Activated B cell treated with CpG ODN at 0.5 μM for 24 hours (primary cell): Measurements from ENCODE around the gene STK24. TPM values are rescaled to one million over a fixed set of nuclear protein-coding genes. Genes with fewer than 3 reads are reported as not detected.

Experiments
- ATAC-seq: fragments of 200-7000 bp; cut with Tn5 transposase; one replicate; pipeline ENCODE4 v1.10.0; 2021; ENCODE audit warnings: low read depth, mild to moderate bottlenecking, moderate library complexity
- CTCF ChIA-PET: fragments of 350-600 bp; sonication (Branson Sonifier 250); formaldehyde crosslinking; loops from one replicate; lab custom pipeline; 2021; ENCODE audit warnings: antibody characterized with exemption; lab: Charles Lee
- POLR2A ChIA-PET: fragments of 350-600 bp; sonication (Branson Sonifier 250); formaldehyde crosslinking; loops from one replicate; lab custom pipeline; 2021; ENCODE audit warnings: antibody characterized with exemption; lab: Charles Lee
- DNase-seq: peaks from one replicate; pipeline ENCODE4 v3.0.0; 2022
- H3K27ac Mint-ChIP-seq: one replicate; pipeline ENCODE4 v1.8.0; 2020; ENCODE audit warnings: mixed read lengths
- H3K27me3 Mint-ChIP-seq: one replicate; pipeline ENCODE4 v1.8.0; 2021; ENCODE audit warnings: mixed read lengths
- H3K36me3 Mint-ChIP-seq: one replicate; pipeline ENCODE4 v1.8.0; 2021; ENCODE audit warnings: low read depth, mixed read lengths
- H3K4me1 Mint-ChIP-seq: one replicate; pipeline ENCODE4 v1.8.0; 2021; ENCODE audit warnings: mixed read lengths
- H3K4me3 Mint-ChIP-seq: one replicate; pipeline ENCODE4 v1.8.0; 2020; ENCODE audit warnings: mild to moderate bottlenecking, mixed read lengths
- H3K9me3 Mint-ChIP-seq: one replicate; pipeline ENCODE4 v1.8.0; 2020; ENCODE audit warnings: mixed read lengths
- CTCF ChIP-seq: fragments of 200-600 bp; IDR thresholded peaks from one replicate; pipeline ENCODE4 v1.8.0; 2022; ENCODE audit warnings: antibody characterized with exemption, mild to moderate bottlenecking
- intact Hi-C: fragments of 100-400 bp; cut with micrococcal nuclease; formaldehyde crosslinking; loops from one replicate; pipeline ENCODE4 v1.15.1; 2024
- total RNA-seq: library from RNA; stranded (reverse); gene quantifications from 2 replicates; pipeline ENCODE4 v1.2.3, GENCODE V29; 2022

Gene STK24
- total RNA-seq, 1 donor from 2014 or later: 84.8 TPM

GRCh38 chr13:98546402-98546801, 30.5 kb downstream of the STK24 start:
- peaks cover 85% of the 10 kb centered on the region for H3K4me1 Mint-ChIP-seq
- H3K4me3 Mint-ChIP-seq: no peak overlapping the region
- ATAC-seq (no peak), DNase-seq (no peak)
- no peaks in the 10 kb centered on the region for H3K27me3 Mint-ChIP-seq
- ChIA-PET CTCF (interaction anchor here (0.8 kb wide), 1 partner anchor 107 kb away, joined by 3 read pairs; no protein-coding TSS in a partner anchor), POLR2A (no interaction called here)
- H3K36me3 Mint-ChIP-seq: peaks cover 30% of the 10 kb centered on the region
- intact Hi-C loops: no loop called here
- H3K27ac Mint-ChIP-seq: peak overlapping the region; percentile 12
- no peaks in the 10 kb centered on the region for H3K9me3 Mint-ChIP-seq
- TF ChIP-seq CTCF: no peak

- no peaks in the 10 kb centered on the region for H3K27me3 Mint-ChIP-seq
- CTCF ChIA-PET: interaction anchor here (1.0 kb wide), 1 partner anchor 109 kb away, joined by 4 read pairs; no protein-coding TSS in a partner anchor
- H3K4me3 Mint-ChIP-seq: peak overlapping the region; percentile 77
- peak overlapping the region; percentile 73 for H3K27ac Mint-ChIP-seq
- ATAC-seq (no peak), DNase-seq (no peak)
- POLR2A ChIA-PET: interaction anchor here (1.7 to 2.2 kb wide), 2 partner anchors 27 to 33 kb away, joined by 4 to 6 read pairs; no protein-coding TSS in a partner anchor
- TF ChIP-seq CTCF: no peak
- no peaks in the 10 kb centered on the region for H3K9me3 Mint-ChIP-seq
- intact Hi-C loops: loop anchor here (5.0 kb wide), 2 partner anchors 37 to 108 kb away; no protein-coding TSS in a partner anchor
- H3K36me3 Mint-ChIP-seq: peaks cover 20% of the 10 kb centered on the region
- H3K4me1 Mint-ChIP-seq: peaks cover 84% of the 10 kb centered on the region
These were observed 32.7 kb downstream of the STK24 start for GRCh38 chr13:98544104-98544710.

- no peak for TF ChIP-seq CTCF
- Mint-ChIP-seq H3K4me1 (peaks cover 85% of the 10 kb centered on the region), H3K36me3 (peaks cover 20% of the 10 kb centered on the region), H3K27ac (peak overlapping the region; percentile 73), H3K27me3 (no peaks in the 10 kb centered on the region), H3K9me3 (no peaks in the 10 kb centered on the region), H3K4me3 (peak overlapping the region; percentile 77)
- intact Hi-C loops: loop anchor here (1.0 to 5.0 kb wide), 6 partner anchors 8 to 109 kb away; no protein-coding TSS in a partner anchor
- DNase-seq: no peak
- POLR2A ChIA-PET: interaction anchor here (1.7 to 2.2 kb wide), 2 partner anchors 27 to 34 kb away, joined by 4 to 6 read pairs; no protein-coding TSS in a partner anchor
- peak; percentile 40 for ATAC-seq
- CTCF ChIA-PET: interaction anchor here (1.0 kb wide), 1 partner anchor 110 kb away, joined by 4 read pairs; no protein-coding TSS in a partner anchor
These were observed 33.4 kb downstream of the STK24 start for GRCh38 chr13:98543378-98544103.

GRCh38 chr13:98542568-98543377, 34.1 kb downstream of the STK24 start:
- intact Hi-C loops: loop anchor here (1.0 to 5.0 kb wide), 6 partner anchors 7 to 110 kb away; no protein-coding TSS in a partner anchor
- ChIA-PET POLR2A (interaction anchor here (1.7 to 2.2 kb wide), 2 partner anchors 28 to 35 kb away, joined by 4 to 6 read pairs; no protein-coding TSS in a partner anchor), CTCF (interaction anchor here (1.0 kb wide), 1 partner anchor 110 kb away, joined by 4 read pairs; no protein-coding TSS in a partner anchor)
- Mint-ChIP-seq H3K27ac (peak overlapping the region; percentile 73), H3K9me3 (no peaks in the 10 kb centered on the region), H3K4me1 (peaks cover 85% of the 10 kb centered on the region), H3K36me3 (peaks cover 20% of the 10 kb centered on the region), H3K4me3 (peak overlapping the region; percentile 77), H3K27me3 (no peaks in the 10 kb centered on the region)
- DNase-seq: no peak
- TF ChIP-seq CTCF: no peak
- peak; percentile 73 for ATAC-seq
